GM21529 (cell line): ENCODE measurements around the gene ATP8A2.
"Not testable (repeated sequence)": the region's sequence is repeated elsewhere in the genome, so short reads cannot be mapped to it uniquely, and the experiment has no call there.

Experiments
- ATAC-seq: cut with Tn5 transposase; IDR thresholded peaks from one replicate; pipeline ENCODE4 v1.9.1; 2021; ENCODE audit not compliant: unreplicated experiment

The ATP8A2 gene

DNA sequence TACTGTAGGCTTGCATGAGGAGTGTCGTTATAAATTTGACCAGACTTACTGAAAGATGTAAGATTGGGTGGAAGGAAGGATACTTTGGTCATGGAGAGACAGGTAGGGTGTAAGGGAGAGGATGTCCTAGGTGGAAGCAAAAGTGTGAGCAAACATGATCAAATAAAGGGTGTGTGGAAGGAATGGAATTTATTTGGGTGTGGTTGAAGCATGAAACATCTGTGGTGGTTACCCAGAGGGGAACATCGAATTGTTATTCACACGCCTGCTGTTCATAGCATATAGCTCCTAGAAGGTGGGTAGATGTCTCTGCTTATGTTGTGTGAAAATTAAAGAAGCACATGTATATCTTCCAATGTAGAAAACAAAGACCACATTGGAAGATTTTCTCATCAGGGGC, 157.7 kb downstream of the ATP8A2 start:
- ATAC-seq = no peak

DNA sequence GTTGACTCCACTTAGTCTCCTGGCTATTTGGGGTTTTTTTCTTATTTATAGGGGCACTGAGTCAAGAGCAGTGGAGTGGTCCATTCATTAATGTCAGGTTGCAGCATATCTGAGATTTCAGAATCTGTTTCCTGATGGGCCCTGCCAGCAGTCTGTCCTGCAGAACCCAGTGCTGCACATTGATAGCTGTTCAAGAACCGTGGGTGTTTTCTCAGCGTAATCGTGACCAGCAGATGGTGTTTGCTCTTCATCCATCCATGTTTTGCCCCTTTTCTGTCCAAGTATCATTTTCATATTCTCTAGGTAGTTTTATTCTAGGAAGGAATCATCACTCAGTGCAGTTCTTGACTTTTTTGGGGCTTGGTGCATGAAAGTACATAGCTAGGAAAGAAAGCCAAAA, 166.5 kb downstream of the ATP8A2 start:
- ATAC-seq = no peak

GRCh38 chr13:25541434-25542123, 169.8 kb downstream of the ATP8A2 start:
- peak; percentile 65 for ATAC-seq

DNA sequence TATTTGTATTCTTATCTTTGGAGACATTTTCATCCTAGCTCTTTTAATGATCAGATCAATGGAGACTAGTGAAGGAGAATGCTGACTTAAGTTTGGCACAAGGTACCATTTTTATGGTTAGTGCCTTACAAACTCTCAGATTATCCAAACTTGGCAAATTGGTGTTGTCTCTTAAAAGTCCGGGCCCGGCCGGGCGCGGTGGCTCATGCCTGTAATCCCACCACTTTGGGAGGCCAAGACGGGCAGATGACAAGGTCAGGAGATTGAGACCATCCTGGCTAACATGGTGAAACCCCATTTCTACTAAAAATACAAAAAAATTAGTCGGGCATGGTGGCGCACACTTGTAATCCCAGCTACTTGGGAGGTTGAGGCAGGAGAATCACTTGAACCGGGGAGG, 177.2 kb downstream of the ATP8A2 start:
- not testable (repeated sequence) for ATAC-seq

DNA sequence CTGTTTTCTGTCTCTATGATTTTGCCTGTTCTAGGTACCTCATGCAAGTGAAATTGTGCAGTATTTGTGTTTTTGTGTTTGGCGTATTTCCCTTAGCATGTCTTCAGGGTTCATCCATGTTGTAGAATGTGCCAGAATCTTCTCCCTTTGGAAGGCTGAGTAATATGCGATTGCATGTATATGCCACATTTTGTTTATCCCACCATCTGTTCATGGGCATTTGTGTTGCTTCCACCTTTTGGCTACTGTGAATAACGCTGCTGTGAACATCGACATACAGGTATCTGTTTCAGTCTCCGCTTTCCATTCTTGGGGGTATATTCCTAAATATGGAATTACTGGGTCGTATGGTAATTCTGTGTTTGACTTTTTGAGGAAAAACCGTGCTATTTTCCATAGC, 190.0 kb downstream of the ATP8A2 start:
- ATAC-seq = no peak

- ATAC-seq = no peak
Observed at GRCh38 chr13:25570185-25570584, 198.4 kb downstream of the ATP8A2 start.

GRCh38 chr13:25571237-25571636, 199.5 kb downstream of the ATP8A2 start:
- ATAC-seq = no peak

DNA sequence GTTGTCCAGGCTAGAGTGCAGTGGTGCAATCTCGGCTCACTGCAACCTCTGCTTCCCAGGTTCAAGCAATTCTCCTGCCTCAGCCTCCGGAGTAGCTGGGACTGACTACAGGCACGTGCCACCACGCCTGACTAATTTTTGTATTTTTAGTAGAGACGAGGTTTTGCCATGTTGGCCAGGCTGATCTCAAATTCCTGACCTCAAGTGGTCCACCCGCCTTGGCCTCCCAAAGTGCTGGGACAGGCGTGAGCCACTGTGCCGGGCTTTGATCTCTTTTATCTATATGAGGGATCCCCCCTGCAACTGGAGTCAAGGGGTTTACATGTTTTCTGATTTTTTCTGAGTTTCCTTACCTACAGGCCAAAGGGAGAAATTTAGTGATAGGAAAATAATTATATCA, 200.4 kb downstream of the ATP8A2 start:
- ATAC-seq = not testable (repeated sequence)

DNA sequence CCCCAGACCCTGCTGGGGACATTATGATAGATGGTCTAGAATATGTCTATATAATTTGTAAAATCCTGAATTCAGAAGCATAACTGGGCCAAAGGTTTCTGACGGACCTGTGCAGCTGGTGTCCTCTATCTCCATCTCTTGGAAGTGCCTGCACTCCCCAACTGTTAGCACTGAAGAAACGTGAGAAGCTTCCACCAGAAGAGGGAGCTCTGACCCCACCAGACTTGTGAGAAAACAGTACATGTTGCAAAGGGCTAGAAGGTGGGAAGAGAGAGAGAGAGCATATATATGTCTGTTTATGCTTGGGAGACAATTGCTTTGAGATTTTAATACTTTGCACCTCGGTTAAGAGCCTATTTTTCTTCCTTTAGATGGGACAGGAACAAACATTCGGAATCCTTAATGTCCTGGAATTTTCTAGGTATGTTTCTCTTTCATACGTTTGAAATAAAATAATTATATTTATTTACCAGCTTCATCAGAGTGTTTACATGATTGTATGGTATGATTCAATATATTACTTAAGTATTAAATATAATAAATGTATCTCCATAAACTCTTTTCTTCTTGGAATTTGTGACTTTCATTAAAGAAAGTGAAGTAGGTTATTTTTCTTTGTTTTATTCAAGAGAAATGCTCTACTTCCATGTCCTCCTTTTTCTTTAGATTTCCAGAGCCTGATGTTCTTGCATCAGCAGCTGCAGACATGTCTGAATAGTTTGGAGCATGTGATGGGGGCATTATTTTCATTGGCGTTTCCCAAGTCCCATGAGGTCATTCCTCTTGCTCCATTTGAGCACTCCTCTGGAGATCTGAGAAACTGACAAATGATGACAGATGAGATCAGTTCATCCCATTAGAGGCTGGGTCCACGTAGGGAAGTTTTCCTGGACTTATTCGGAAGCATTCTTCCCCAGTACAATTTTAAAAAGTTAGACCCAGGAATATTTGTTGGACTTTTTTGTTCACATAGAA, 202.9 kb downstream of the ATP8A2 start:
- peak; percentile 80 for ATAC-seq

- no peak for ATAC-seq
Observed at GRCh38 chr13:25575562-25575961, 203.8 kb downstream of the ATP8A2 start.

GRCh38 chr13:25578526-25578925, 206.8 kb downstream of the ATP8A2 start:
- ATAC-seq = no peak

- ATAC-seq = no peak
Observed at GRCh38 chr13:25579221-25579620, 207.4 kb downstream of the ATP8A2 start.

GRCh38 chr13:25581351-25581750, 209.6 kb downstream of the ATP8A2 start:
- no peak for ATAC-seq

GRCh38 chr13:25584087-25584486, 212.3 kb downstream of the ATP8A2 start:
- ATAC-seq = no peak

- ATAC-seq = no peak
Observed at GRCh38 chr13:25585000-25585399, 213.2 kb downstream of the ATP8A2 start.

GRCh38 chr13:25587326-25587980, 215.7 kb downstream of the ATP8A2 start:
- ATAC-seq = no peak

DNA sequence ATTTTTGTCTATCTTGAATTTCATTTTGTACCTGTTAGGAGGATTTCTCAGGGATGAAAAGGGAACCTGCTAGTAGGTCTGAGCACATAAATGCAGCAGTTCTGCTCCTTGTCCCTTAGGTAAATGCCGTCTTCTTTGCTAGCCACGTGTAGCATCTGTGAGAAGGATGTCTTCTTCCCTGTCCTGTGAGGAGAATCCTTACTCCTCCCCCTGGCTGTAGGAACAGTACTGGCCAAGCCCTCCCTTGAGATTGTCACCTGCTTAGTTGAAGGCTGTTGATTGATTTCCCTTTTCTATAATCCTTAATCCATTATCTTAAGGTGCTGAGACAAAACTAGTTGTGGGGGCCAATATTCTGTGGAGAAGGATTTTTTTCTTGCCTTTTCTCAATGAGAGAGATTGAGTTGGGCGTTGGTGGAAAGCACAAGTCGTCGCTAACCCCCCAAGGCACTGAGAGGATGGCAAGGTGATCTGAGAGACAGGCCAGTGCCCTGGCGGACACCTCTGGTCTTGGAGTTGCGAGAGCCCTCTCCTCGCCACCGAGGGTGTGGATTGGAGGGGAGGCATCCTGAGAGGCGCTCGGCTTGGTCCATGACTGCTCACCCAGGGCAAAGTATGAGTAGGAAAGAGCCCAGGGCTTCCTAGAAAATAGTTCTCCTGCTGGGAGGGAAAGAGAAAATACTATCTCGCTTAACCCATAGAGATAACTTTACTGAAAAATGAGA, 216.7 kb downstream of the ATP8A2 start:
- no peak for ATAC-seq

DNA sequence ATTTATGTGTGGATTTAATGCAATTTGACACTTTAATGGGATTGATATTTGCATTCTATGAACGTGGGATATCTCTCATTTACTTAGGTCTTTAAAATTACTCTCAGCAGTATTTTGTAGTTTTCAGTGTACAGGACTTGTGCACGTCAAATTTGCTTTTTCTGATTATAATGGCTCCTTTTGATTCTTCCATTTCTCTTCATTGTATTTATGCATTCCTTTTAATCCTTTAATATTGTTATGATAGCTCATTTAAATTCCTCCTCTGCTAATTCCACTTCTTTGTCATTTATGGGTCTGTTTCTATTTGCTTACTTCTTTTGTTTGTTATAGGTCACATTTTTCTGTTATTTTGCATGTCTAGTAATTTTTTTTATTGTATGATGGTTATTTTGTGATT, 226.6 kb downstream of the ATP8A2 start:
- no peak for ATAC-seq

DNA sequence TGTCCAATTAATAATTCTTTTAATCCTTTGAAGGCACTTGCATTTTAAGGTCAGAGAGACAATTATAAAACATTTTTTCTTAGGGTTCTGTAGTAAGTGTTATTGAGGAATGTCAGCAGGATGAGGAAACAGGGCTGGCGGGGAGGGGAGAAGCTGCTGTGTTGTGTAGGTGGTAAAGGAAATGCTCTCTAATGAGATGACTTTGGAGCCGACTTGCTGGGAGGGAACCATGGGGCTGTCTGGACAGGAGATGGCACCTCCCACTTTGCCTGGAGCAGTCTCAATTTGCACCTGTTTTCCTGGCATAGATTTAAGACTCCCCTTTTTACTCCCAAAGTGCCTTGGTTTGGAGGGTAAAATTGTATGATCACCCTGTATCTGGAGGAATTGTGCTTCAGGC, 230.4 kb downstream of the ATP8A2 start:
- no peak for ATAC-seq

DNA sequence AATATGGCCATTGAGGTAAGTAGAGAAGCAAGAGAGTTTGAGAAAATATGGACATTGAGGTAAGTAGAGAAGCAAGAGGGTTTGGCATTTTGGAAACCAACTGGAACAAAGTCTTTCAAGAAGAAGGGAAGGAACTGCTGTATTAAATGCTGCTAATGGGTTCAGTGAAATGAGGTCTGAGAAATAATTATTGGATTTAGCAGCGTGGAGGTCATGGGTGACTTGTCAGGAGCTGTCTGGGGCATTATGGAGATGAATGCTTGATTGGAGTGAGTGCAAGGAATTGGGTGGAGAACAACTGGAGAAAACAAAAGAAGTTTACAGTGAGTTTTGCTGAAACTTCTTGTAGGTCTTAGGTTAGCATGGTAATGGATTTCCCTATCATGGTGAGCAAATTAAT, 232.3 kb downstream of the ATP8A2 start:
- ATAC-seq = no peak

- ATAC-seq = no peak
Observed at GRCh38 chr13:25607096-25607495, 235.3 kb downstream of the ATP8A2 start.
